Sigmoid colon (tissue), 7 donors: ENCODE results near the gene FNDC3A. TPM values are rescaled to one million over a fixed set of nuclear protein-coding genes. Genes with fewer than 3 reads are reported as not detected.

Experiments
- DNase-seq: peaks from one replicate; pipeline ENCODE4 v3.0.0-alpha.2; 2019
- H3K27ac ChIP-seq, 4 donors: fragments of 200-600 bp; sonication (generic); one replicate each; pipeline ENCODE4 v1.5.1; 2016 to 2019; ENCODE audit warnings: mild to moderate bottlenecking in 1 of 4
- H3K27me3 ChIP-seq, 3 donors: fragments of 200-600 bp; sonication (generic); one replicate each; pipeline ENCODE4 v1.5.1; 2019; ENCODE audit warnings: mild to moderate bottlenecking in 1 of 3
- H3K36me3 ChIP-seq, 4 donors: fragments of 200-600 bp; sonication (generic); one replicate each; pipeline ENCODE4 v1.5.1; 2016 to 2019
- H3K4me1 ChIP-seq, 4 donors: fragments of 200-600 bp; sonication (generic); one replicate each; pipeline ENCODE4 v1.5.1; 2017 to 2019
- H3K4me3 ChIP-seq, 4 donors: fragments of 200-600 bp; sonication (generic); one replicate each; pipeline ENCODE4 v1.5.1; 2017 to 2019; ENCODE audit warnings: mild to moderate bottlenecking in 2 of 4, moderate library complexity in 1 of 4
- H3K9me3 ChIP-seq, 4 donors: fragments of 200-600 bp in 3 of 4; sonication (generic) in 3 of 4; one replicate each; pipeline versions ENCODE4 v1.5.1 to v1.6.1; 2013 to 2019
- CTCF ChIP-seq, 4 experiments: fragments of 450-650 bp in 3 of 4; fragments of 200-600 bp in 1 of 4; IDR thresholded peaks; one replicate each; pipeline ENCODE4 v1.5.1; 2016 to 2019; ENCODE audit warnings: antibody characterized with exemption in 4 of 4, mild to moderate bottlenecking in 3 of 4, moderate library complexity in 2 of 4
- EP300 ChIP-seq, 4 donors: sonication (generic); formaldehyde crosslinking; IDR thresholded peaks; one replicate each; pipeline ENCODE4 v1.6.1; 2017; ENCODE audit warnings: antibody characterized with exemption in 4 of 4
- POLR2A ChIP-seq, 2 donors: fragments of 450-650 bp; IDR thresholded peaks; one replicate each; pipeline ENCODE4 v1.6.1; 2016; ENCODE audit warnings: antibody characterized with exemption in 2 of 2, mild to moderate bottlenecking in 2 of 2, moderate library complexity in 2 of 2
- POLR2AphosphoS5 ChIP-seq, 4 donors: sonication (generic); formaldehyde crosslinking; IDR thresholded peaks; one replicate each; pipeline ENCODE4 v1.6.1; 2017; ENCODE audit warnings: antibody characterized with exemption in 4 of 4
- WGBS, 2 donors: extraction: QIAGEN DNeasy Blood & Tissue Kit; methylation state at CpG; one replicate each; pipeline ENCODE4 v1.1.7; 2013; 5-methylcytosine and 5-hydroxymethylcytosine counted together
- intact Hi-C: fragments of 100-400 bp; cut with DNase I; formaldehyde crosslinking; loops from one replicate; pipeline ENCODE4 v1.15.1; 2023
- polyA plus RNA-seq, 3 donors: library from polyadenylated mRNA; stranded (reverse); fragments of 200-250 nt; gene quantifications; one replicate each; pipeline ENCODE4 v1.2.3, GENCODE V29; 2013
- total RNA-seq, 4 donors: library from RNA; depleted of rRNA; stranded (reverse); fragments of >200 nt; gene quantifications; one replicate each; pipeline ENCODE4 v1.1.0, GENCODE V29; 2016
- donor health status: healthy with polysubstance abuse.
- donor health status: Bipolar disorder and iron deficiency.
- donor health status: healthy.

FNDC3A gene
- total and polyA plus RNA-seq, 7 donors = 14.4 to 61.4 (median 47.8) TPM

GRCh38 chr13:49248622-49249002 lies 272.9 kb downstream of the FNDC3A start:
- no peaks in the 10 kb centered on the region for H3K27me3 ChIP-seq
- H3K36me3 ChIP-seq = peaks cover 0 to 14% (median 0%) of the 10 kb centered on the region in 4 donors
- no peak for TF ChIP-seq EP300 (IDR thresholded peaks at IDR 0.05)
- TF ChIP-seq POLR2AphosphoS5 (IDR thresholded peaks at IDR 0.05) = no peak
- TF ChIP-seq CTCF (IDR thresholded peaks at IDR 0.05) = no peak
- TF ChIP-seq POLR2A (IDR thresholded peaks at IDR 0.05) = no peak
- H3K4me1 ChIP-seq = peaks cover 2 to 44% (median 23%) of the 10 kb centered on the region in 4 donors
- 2 to 8% methylated on average over 6 of the region's 6 CpGs for WGBS, 2 donors
- H3K4me3 ChIP-seq = peak overlapping the region; percentile 76 to 85 (median 81)
- intact Hi-C loops = loop anchor here (5.0 to 10.0 kb wide), 3 partner anchors 189 to 876 kb away; partner anchors contain the start of gene FNDC3A
- peak overlapping the region; percentile 88 to 93 (median 90) for H3K27ac ChIP-seq
- DNase-seq = no peak
- no peaks in the 10 kb centered on the region for H3K9me3 ChIP-seq

DNA sequence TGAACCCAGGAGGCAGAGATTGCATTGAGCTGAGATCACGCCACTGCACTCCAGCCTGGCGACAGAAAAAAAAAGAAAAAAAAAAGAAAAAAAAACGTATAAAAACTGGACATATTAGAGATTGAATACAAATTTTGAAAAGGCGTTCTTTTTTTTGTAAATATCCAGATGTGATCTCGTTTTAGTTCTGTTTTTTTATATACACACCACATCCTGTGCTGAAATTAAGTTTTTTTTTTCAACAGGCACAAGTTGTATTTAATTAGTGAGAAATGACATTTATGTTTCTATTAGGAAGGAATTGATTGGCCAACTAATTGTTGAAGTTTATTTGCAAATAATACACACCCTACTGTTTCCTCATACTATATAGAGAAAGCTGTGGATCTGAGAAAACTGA lies 275.6 kb downstream of the FNDC3A start:
- H3K27me3 ChIP-seq = no peaks in the 10 kb centered on the region
- H3K4me1 ChIP-seq = peaks cover 2 to 44% (median 23%) of the 10 kb centered on the region in 4 donors
- TF ChIP-seq POLR2AphosphoS5 (IDR thresholded peaks at IDR 0.05) (no peak), EP300 (IDR thresholded peaks at IDR 0.05) (no peak), CTCF (IDR thresholded peaks at IDR 0.05) (no peak), POLR2A (IDR thresholded peaks at IDR 0.05) (no peak)
- H3K27ac ChIP-seq = no peak overlapping the region
- WGBS, 2 donors = 72 to 80% methylated on average over 5 of the region's 5 CpGs
- no peak overlapping the region for H3K4me3 ChIP-seq
- no peak for DNase-seq
- H3K9me3 ChIP-seq = no peaks in the 10 kb centered on the region
- peaks cover 4 to 32% (median 10%) of the 10 kb centered on the region in 4 donors for H3K36me3 ChIP-seq
- intact Hi-C loops = no loop called here

GRCh38 chr13:49253310-49253709 lies 277.6 kb downstream of the FNDC3A start:
- TF ChIP-seq POLR2A (IDR thresholded peaks at IDR 0.05) = no peak
- TF ChIP-seq CTCF (IDR thresholded peaks at IDR 0.05) = no peak
- TF ChIP-seq EP300 (IDR thresholded peaks at IDR 0.05) = no peak
- TF ChIP-seq POLR2AphosphoS5 (IDR thresholded peaks at IDR 0.05) = no peak
- 92 to 95% methylated on average over 1 of the region's 1 CpG for WGBS, 2 donors
- H3K9me3 ChIP-seq = no peaks in the 10 kb centered on the region
- H3K27me3 ChIP-seq = no peaks in the 10 kb centered on the region
- peaks cover 0 to 35% (median 15%) of the 10 kb centered on the region in 4 donors for H3K4me1 ChIP-seq
- no peak for DNase-seq
- H3K4me3 ChIP-seq = no peak overlapping the region
- no peak overlapping the region for H3K27ac ChIP-seq
- intact Hi-C loops = no loop called here
- peaks cover 4 to 51% (median 11%) of the 10 kb centered on the region in 4 donors for H3K36me3 ChIP-seq

GRCh38 chr13:49254007-49254406 lies 278.3 kb downstream of the FNDC3A start:
- Histone ChIP-seq H3K27me3 (no peaks in the 10 kb centered on the region), H3K4me3 (no peak overlapping the region), H3K27ac (no peak overlapping the region), H3K36me3 (peaks cover 4 to 56% (median 11%) of the 10 kb centered on the region in 4 donors), H3K9me3 (no peaks in the 10 kb centered on the region), H3K4me1 (peaks cover 0 to 30% (median 8%) of the 10 kb centered on the region in 4 donors)
- TF ChIP-seq POLR2A (IDR thresholded peaks at IDR 0.05) (no peak), CTCF (IDR thresholded peaks at IDR 0.05) (no peak), EP300 (IDR thresholded peaks at IDR 0.05) (no peak), POLR2AphosphoS5 (IDR thresholded peaks at IDR 0.05) (no peak)
- DNase-seq = no peak
- intact Hi-C loops = no loop called here
- WGBS, 2 donors = 51 to 87% methylated on average over 1 of the region's 1 CpG

DNA sequence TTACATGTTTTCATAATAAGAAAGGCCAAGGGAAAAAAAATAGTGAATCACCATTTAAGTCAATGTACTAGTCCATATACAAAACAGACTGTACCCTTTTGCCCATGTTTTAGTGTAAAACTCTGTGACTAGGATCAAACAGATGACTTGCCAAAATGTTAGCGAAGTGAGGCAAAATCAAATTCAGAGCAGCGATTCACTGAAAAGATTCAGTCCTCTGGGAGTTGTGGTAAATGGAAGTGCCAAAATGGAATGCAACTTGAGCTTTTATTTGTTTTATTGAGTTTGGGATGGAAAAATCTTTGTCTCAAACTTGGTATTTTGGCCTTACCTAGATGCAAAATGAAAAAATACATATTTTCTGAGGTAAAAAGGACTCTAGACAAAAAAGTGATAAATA lies 281.1 kb downstream of the FNDC3A start:
- Histone ChIP-seq H3K9me3 (no peaks in the 10 kb centered on the region), H3K4me1 (peaks cover 0 to 13% (median 0%) of the 10 kb centered on the region in 4 donors), H3K27ac (no peak overlapping the region), H3K27me3 (no peaks in the 10 kb centered on the region), H3K4me3 (no peak overlapping the region), H3K36me3 (peaks cover 9 to 69% (median 19%) of the 10 kb centered on the region in 4 donors)
- 84 to 96% methylated on average over 2 of the region's 2 CpGs for WGBS, 2 donors
- no peak for DNase-seq
- intact Hi-C loops = no loop called here
- no peak for TF ChIP-seq POLR2A (IDR thresholded peaks at IDR 0.05)
- no peak for TF ChIP-seq EP300 (IDR thresholded peaks at IDR 0.05)
- no peak for TF ChIP-seq POLR2AphosphoS5 (IDR thresholded peaks at IDR 0.05)
- no peak for TF ChIP-seq CTCF (IDR thresholded peaks at IDR 0.05)
